Stimulated activated CD4-positive, alpha-beta T cell treated with anti-CD3 and anti-CD28 coated beads, Interleukin-12 subunit alpha, Interleukin-12 subunit beta, amount 100 ng/mL, for 24 hours (primary cell): Measurements from ENCODE around the gene AUH.
"Not testable (repeated sequence)": the region's sequence is repeated elsewhere in the genome, so short reads cannot be mapped to it uniquely, and the experiment has no call there.

Experiments
- DNase-seq, 2 experiments: peaks; one replicate each; pipeline ENCODE4 v3.0.0-alpha.2; 2020; ENCODE audit warnings: low read depth in 2 of 2

Gene AUH

GRCh38 chr9:91208837-91209236 is 152.9 kb downstream of the AUH start:
- no peak for DNase-seq

- DNase-seq: no peak
Observed at GRCh38 chr9:91208419-91208745, 153.3 kb downstream of the AUH start.

GRCh38 chr9:91207729-91208418 is 153.8 kb downstream of the AUH start:
- DNase-seq: no peak

GRCh38 chr9:91207397-91207728 is 154.4 kb downstream of the AUH start:
- no peak for DNase-seq

GRCh38 chr9:91206806-91207205 is 154.9 kb downstream of the AUH start:
- no peak for DNase-seq

GRCh38 chr9:91202736-91203283 is 158.9 kb downstream of the AUH start:
- no peak for DNase-seq

GRCh38 chr9:91200692-91201336 is 160.9 kb downstream of the AUH start:
- DNase-seq: no peak

- DNase-seq: no peak
Observed at GRCh38 chr9:91199739-91200497, 161.8 kb downstream of the AUH start.

- DNase-seq: not testable (repeated sequence)
Observed at GRCh38 chr9:91198881-91199280, 162.8 kb downstream of the AUH start.

- no peak for DNase-seq
Observed at GRCh38 chr9:91198405-91198804, 163.3 kb downstream of the AUH start.

GRCh38 chr9:91197232-91198181 is 164.2 kb downstream of the AUH start:
- no peak for DNase-seq

GRCh38 chr9:91196103-91196950 is 165.4 kb downstream of the AUH start:
- DNase-seq: no peak

- no peak for DNase-seq
Observed at GRCh38 chr9:91195372-91196012, 166.2 kb downstream of the AUH start.

GRCh38 chr9:91193658-91194391 is 167.9 kb downstream of the AUH start:
- peak; percentile 77 to 87 for DNase-seq

GRCh38 chr9:91193087-91193657 is 168.5 kb downstream of the AUH start:
- peak; percentile 65 to 73 for DNase-seq

- DNase-seq: no peak
Observed at GRCh38 chr9:91192381-91193086, 169.2 kb downstream of the AUH start.

- no peak for DNase-seq
Observed at GRCh38 chr9:91191411-91192380, 170.0 kb downstream of the AUH start.
